Lower lobe of right lung (tissue), 2 donors: Measurements from ENCODE around the gene VSTM1. TPM values are rescaled to one million over a fixed set of nuclear protein-coding genes. Genes with fewer than 3 reads are reported as not detected.

Source experiments
- ATAC-seq, 2 donors: fragments of 200-7000 bp; cut with Tn5 transposase; one replicate each; pipeline ENCODE4 v1.9.1; 2020 to 2022; ENCODE audit warnings: mild to moderate bottlenecking in 2 of 2, moderate library complexity in 2 of 2
- DNase-seq: peaks from one replicate; pipeline ENCODE4 v3.0.0-alpha.2; 2020
- H3K27ac ChIP-seq: fragments of 200-600 bp; one replicate; pipeline ENCODE4 v1.8.0; 2022
- H3K27me3 ChIP-seq: fragments of 200-600 bp; one replicate; pipeline ENCODE4 v1.8.0; 2022; ENCODE audit warnings: low read depth
- H3K36me3 ChIP-seq: fragments of 200-600 bp; one replicate; pipeline ENCODE4 v1.8.0; 2022; ENCODE audit warnings: mild to moderate bottlenecking
- H3K4me1 ChIP-seq: fragments of 200-600 bp; one replicate; pipeline ENCODE4 v1.8.0; 2022
- H3K4me3 ChIP-seq: fragments of 200-600 bp; one replicate; pipeline ENCODE4 v1.8.0; 2022; ENCODE audit warnings: mild to moderate bottlenecking
- H3K9me3 ChIP-seq: fragments of 200-600 bp; one replicate; pipeline ENCODE4 v1.8.0; 2022
- intact Hi-C: fragments of 100-400 bp; cut with DNase I; formaldehyde crosslinking; loops from one replicate; pipeline ENCODE4 v1.11.0; 2022
- total RNA-seq: library from RNA; stranded (reverse); fragmentation: NEBNext Ultra II Directional; extraction: Animal tissue kit (Norgen Biotek cat#: 25700); gene quantifications from one replicate; pipeline ENCODE4 v1.2.1, GENCODE V29; 2021
- TF ChIP-seq, protein P1 (sequence below): fragments of 200-600 bp; IDR thresholded peaks from one replicate; pipeline ENCODE4 v1.8.0; 2022; ENCODE audit warnings: antibody characterized with exemption, mild to moderate bottlenecking
- donor health status: DM: no; HTN: yes; CAD: no; lungs with severe emphysema.

VSTM1 gene
- total RNA-seq, 1 donor from 2014 or later, result 1.7 TPM

GRCh38 chr19:54029301-54029700 lies 34.4 kb downstream of the VSTM1 start:
- ATAC-seq (no peak), DNase-seq (no peak)
- intact Hi-C loops, result no loop called here

DNA sequence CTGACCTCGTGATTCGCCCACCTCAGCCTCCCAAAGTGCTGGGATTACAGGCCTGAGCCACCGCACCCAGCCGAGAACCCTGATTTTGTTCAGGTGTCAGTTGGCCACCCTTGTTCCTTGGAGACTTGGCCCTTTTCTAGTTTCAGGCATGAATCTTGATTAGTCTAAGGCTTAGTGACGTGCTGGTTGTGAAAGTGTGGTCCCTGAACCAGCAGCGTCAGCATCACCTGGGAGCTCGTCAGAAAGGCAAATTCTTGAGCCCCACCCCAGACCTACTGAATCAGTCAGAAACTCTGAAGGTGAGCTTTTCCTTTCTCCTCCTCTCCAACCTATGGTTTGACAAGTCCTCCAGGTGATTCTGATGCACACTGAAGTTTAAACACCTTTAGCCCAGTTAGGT lies 37.0 kb downstream of the VSTM1 start:
- Histone ChIP-seq H3K36me3 (no peaks in the 10 kb centered on the region), H3K27me3 (peaks cover 22% of the 10 kb centered on the region), H3K4me1 (peaks cover 7% of the 10 kb centered on the region), H3K4me3 (no peak overlapping the region), H3K9me3 (no peaks in the 10 kb centered on the region), H3K27ac (no peak overlapping the region)
- DNase-seq, result no peak
- ATAC-seq, result no peak
- intact Hi-C loops, result no loop called here
- TF ChIP-seq, protein P1, sequence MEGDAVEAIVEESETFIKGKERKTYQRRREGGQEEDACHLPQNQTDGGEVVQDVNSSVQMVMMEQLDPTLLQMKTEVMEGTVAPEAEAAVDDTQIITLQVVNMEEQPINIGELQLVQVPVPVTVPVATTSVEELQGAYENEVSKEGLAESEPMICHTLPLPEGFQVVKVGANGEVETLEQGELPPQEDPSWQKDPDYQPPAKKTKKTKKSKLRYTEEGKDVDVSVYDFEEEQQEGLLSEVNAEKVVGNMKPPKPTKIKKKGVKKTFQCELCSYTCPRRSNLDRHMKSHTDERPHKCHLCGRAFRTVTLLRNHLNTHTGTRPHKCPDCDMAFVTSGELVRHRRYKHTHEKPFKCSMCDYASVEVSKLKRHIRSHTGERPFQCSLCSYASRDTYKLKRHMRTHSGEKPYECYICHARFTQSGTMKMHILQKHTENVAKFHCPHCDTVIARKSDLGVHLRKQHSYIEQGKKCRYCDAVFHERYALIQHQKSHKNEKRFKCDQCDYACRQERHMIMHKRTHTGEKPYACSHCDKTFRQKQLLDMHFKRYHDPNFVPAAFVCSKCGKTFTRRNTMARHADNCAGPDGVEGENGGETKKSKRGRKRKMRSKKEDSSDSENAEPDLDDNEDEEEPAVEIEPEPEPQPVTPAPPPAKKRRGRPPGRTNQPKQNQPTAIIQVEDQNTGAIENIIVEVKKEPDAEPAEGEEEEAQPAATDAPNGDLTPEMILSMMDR, result no peak

More at GRCh38 chr19:54029301-54029700, 34.4 kb downstream of the VSTM1 start:
- no peaks in the 10 kb centered on the region for H3K9me3 ChIP-seq
- H3K27ac ChIP-seq, result no peak overlapping the region
- no peak overlapping the region for H3K4me3 ChIP-seq
- H3K4me1 ChIP-seq, result no peaks in the 10 kb centered on the region
- H3K36me3 ChIP-seq, result no peaks in the 10 kb centered on the region
- TF ChIP-seq, protein P1, result no peak
- peaks cover 11% of the 10 kb centered on the region for H3K27me3 ChIP-seq

- H3K4me3 ChIP-seq, result no peak overlapping the region
- H3K36me3 ChIP-seq, result no peaks in the 10 kb centered on the region
- no peaks in the 10 kb centered on the region for H3K9me3 ChIP-seq
- H3K27me3 ChIP-seq, result peaks cover 17% of the 10 kb centered on the region
- no peak for ATAC-seq
- no peak overlapping the region for H3K27ac ChIP-seq
- TF ChIP-seq, protein P1, result no peak
- intact Hi-C loops, result no loop called here
- no peak for DNase-seq
- peaks cover 7% of the 10 kb centered on the region for H3K4me1 ChIP-seq
Observed at GRCh38 chr19:54024660-54025059, 39.0 kb downstream of the VSTM1 start.

GRCh38 chr19:54023191-54023590 lies 40.5 kb downstream of the VSTM1 start:
- intact Hi-C loops, result no loop called here
- DNase-seq, result no peak
- no peak for ATAC-seq
- H3K27ac ChIP-seq, result no peak overlapping the region
- H3K27me3 ChIP-seq, result peaks cover 17% of the 10 kb centered on the region
- H3K9me3 ChIP-seq, result no peaks in the 10 kb centered on the region
- no peaks in the 10 kb centered on the region for H3K36me3 ChIP-seq
- H3K4me3 ChIP-seq, result no peak overlapping the region
- TF ChIP-seq, protein P1, result no peak
- peaks cover 7% of the 10 kb centered on the region for H3K4me1 ChIP-seq

- no peak overlapping the region for H3K27ac ChIP-seq
- H3K4me3 ChIP-seq, result no peak overlapping the region
- no peaks in the 10 kb centered on the region for H3K36me3 ChIP-seq
- TF ChIP-seq, protein P1, result no peak
- no peaks in the 10 kb centered on the region for H3K9me3 ChIP-seq
- ATAC-seq, result no peak
- peaks cover 7% of the 10 kb centered on the region for H3K4me1 ChIP-seq
- no peak for DNase-seq
- H3K27me3 ChIP-seq, result peaks cover 17% of the 10 kb centered on the region
- intact Hi-C loops, result no loop called here
Observed at GRCh38 chr19:54021932-54022331, 41.8 kb downstream of the VSTM1 start.

DNA sequence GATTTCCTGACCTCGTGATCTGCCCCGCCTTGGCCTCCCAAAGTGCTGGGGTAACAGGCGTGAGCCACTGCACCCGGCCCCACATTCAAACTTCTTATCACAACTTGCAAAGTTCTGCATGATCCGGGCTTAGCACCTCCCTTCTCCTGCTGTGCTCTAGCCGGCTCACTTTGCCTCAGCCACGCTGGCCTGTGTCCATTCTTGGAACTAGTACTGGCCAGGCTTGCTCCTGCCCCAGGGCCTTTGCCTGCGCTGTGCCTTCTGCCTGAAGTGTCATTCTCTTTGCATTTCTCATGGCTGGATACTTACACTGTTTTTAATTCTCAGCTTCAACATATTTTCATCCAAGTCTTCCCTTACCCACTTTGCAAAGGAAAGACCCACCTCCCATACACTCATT lies 42.3 kb downstream of the VSTM1 start:
- no peaks in the 10 kb centered on the region for H3K9me3 ChIP-seq
- DNase-seq, result no peak
- H3K4me3 ChIP-seq, result no peak overlapping the region
- peaks cover 7% of the 10 kb centered on the region for H3K4me1 ChIP-seq
- intact Hi-C loops, result no loop called here
- peaks cover 15% of the 10 kb centered on the region for H3K27me3 ChIP-seq
- TF ChIP-seq, protein P1, result no peak
- no peak overlapping the region for H3K27ac ChIP-seq
- no peak for ATAC-seq
- no peaks in the 10 kb centered on the region for H3K36me3 ChIP-seq
